ENCODE data around the gene CCR5AS.
"Not testable (repeated sequence)": the region's sequence is repeated elsewhere in the genome, so short reads cannot be mapped to it uniquely, and the experiment has no call there.

DNA sequence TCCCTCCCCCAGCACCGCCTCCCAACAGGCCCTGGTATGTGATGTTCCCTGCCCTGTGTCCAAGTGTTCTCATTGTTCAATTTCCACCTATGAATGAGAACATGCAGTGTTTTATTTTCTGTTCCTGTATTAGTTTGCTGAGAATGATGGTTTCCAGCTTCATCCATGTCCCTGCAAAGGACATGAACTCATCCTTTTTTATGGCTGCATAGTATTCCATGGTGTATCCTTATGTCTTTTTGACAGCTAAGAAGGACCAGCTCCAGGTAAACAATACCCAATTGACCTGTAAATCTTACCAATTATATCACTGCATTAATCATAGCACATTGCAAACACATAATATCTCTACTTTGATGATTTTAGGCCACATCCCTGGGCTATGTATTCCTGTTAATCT is 24.0 kb upstream of the CCR5AS start:
- TF ChIP-seq POLR2A (IDR thresholded peaks at IDR 0.05) = not testable (repeated sequence)
- TF ChIP-seq, protein P1, sequence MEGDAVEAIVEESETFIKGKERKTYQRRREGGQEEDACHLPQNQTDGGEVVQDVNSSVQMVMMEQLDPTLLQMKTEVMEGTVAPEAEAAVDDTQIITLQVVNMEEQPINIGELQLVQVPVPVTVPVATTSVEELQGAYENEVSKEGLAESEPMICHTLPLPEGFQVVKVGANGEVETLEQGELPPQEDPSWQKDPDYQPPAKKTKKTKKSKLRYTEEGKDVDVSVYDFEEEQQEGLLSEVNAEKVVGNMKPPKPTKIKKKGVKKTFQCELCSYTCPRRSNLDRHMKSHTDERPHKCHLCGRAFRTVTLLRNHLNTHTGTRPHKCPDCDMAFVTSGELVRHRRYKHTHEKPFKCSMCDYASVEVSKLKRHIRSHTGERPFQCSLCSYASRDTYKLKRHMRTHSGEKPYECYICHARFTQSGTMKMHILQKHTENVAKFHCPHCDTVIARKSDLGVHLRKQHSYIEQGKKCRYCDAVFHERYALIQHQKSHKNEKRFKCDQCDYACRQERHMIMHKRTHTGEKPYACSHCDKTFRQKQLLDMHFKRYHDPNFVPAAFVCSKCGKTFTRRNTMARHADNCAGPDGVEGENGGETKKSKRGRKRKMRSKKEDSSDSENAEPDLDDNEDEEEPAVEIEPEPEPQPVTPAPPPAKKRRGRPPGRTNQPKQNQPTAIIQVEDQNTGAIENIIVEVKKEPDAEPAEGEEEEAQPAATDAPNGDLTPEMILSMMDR (IDR thresholded peaks at IDR 0.05 in 4 of 5, conservative IDR thresholded peaks at IDR 0.05 in 1 of 5) = not testable (repeated sequence)
